ENCODE data around the gene CLTCL1. TPM values are rescaled to one million over a fixed set of nuclear protein-coding genes. Genes with fewer than 3 reads are reported as not detected.

CLTCL1 gene
- total RNA-seq, 1 donor from 2014 or later, result 0.73 TPM

DNA sequence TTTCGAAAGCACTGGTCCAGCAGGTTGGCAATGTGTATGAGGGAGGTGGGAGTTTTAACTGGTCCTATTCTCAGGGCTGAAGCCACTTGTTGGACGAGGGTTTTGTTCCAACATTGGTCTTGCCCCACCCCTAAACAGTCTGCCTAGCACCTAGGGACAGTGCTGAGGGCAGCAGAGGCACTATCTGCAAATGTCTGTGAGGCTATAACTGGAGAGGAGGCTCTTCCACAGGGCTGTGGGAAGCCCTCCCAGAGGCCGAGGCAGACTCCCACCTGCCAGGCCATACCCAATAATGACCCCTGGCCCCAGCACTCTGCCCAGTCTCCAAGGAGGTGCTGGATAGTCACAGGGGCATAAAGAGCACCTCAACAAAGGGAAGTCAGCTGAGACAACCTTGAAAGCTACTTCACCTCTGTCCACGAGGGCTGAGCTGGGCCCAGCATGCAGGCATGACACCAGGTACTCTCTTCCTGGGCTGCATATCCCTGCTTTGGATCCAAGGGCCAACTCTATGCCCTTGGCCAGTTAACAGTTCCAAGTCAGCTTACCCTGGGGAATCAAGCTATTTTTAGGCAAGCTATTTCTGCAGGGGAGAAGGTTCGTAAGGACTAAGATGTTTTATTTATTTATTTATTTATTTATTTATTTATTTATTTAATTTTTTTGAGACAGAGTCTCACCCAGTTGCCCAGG is 72.8 kb downstream of the CLTCL1 start:
- H3K4me1 Mint-ChIP-seq (ENCODE audit: low read depth), result no peaks in the 10 kb centered on the region

DNA sequence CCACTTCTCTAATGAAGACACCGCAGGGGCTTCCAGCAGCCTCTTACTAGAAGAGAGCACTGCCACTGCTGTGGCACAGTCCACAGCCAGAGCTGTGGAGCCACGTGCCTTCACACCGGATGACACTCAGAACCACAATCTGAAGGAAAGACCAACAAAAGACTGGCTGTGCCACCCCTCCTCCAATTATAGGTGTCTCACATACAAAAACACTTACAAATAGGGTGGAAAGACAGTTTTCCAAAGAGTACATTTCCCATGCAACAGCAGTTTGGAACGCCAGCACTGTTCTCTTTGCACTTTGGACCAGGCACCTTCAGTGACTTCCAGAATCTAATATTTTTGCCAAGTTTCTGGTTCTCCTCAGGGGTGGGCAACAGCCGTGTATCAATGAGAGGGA is 74.9 kb downstream of the CLTCL1 start:
- Mint-ChIP-seq H3K27me3 (ENCODE audit: insufficient read depth) (peaks cover 12% of the 10 kb centered on the region), H3K27ac (no peak overlapping the region), H3K36me3 (ENCODE audit: low read depth) (no peaks in the 10 kb centered on the region), H3K9me3 (no peaks in the 10 kb centered on the region), H3K4me3 (no peak overlapping the region), H3K4me1 (ENCODE audit: low read depth) (no peaks in the 10 kb centered on the region)
- no peak for DNase-seq (ENCODE audit: low spot score)
- intact Hi-C loops (cut with micrococcal nuclease), result no loop called here

More for the DNA sequence above, 72.8 kb downstream of the CLTCL1 start:
- H3K27me3 Mint-ChIP-seq (ENCODE audit: insufficient read depth), result peaks cover 6% of the 10 kb centered on the region
- intact Hi-C loops (cut with micrococcal nuclease), result no loop called here
- no peak overlapping the region for H3K4me3 Mint-ChIP-seq
- H3K9me3 Mint-ChIP-seq, result no peaks in the 10 kb centered on the region
- no peak for DNase-seq (ENCODE audit: low spot score)
- no peak overlapping the region for H3K27ac Mint-ChIP-seq
- H3K36me3 Mint-ChIP-seq (ENCODE audit: low read depth), result no peaks in the 10 kb centered on the region

- peaks cover 12% of the 10 kb centered on the region for H3K27me3 Mint-ChIP-seq (ENCODE audit: insufficient read depth)
These were observed 76.2 kb downstream of the CLTCL1 start for GRCh38 chr22:19215360-19215759.

DNA sequence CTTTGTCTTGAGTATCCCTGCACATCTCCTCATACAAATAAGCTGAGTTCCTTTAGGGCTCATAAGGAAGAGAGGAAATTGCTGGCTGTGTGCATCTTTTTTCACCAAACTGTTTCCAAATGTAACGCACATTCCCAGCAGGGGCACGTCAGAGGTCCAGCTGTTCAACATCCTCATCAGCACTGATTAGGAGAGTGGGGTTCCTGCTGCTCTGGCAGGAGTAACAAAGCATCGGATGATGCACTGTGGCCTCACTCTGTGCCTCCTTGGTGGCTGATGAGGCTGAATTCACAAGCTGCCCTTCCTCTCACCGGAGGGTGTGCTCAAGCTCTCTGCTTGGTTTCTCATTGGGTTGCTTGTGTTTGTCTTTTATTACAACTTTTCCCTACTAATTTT is 77.4 kb downstream of the CLTCL1 start:
- no peaks in the 10 kb centered on the region for H3K4me1 Mint-ChIP-seq (ENCODE audit: low read depth)
- intact Hi-C loops (cut with micrococcal nuclease), result no loop called here
- H3K9me3 Mint-ChIP-seq, result no peaks in the 10 kb centered on the region
- no peak overlapping the region for H3K4me3 Mint-ChIP-seq
- no peaks in the 10 kb centered on the region for H3K36me3 Mint-ChIP-seq (ENCODE audit: low read depth)
- peaks cover 12% of the 10 kb centered on the region for H3K27me3 Mint-ChIP-seq (ENCODE audit: insufficient read depth)
- no peak for DNase-seq (ENCODE audit: low spot score)
- no peak overlapping the region for H3K27ac Mint-ChIP-seq

More at GRCh38 chr22:19215360-19215759, 76.2 kb downstream of the CLTCL1 start:
- intact Hi-C loops (cut with micrococcal nuclease), result no loop called here
- no peaks in the 10 kb centered on the region for H3K4me1 Mint-ChIP-seq (ENCODE audit: low read depth)
- no peaks in the 10 kb centered on the region for H3K9me3 Mint-ChIP-seq
- no peak overlapping the region for H3K4me3 Mint-ChIP-seq
- no peaks in the 10 kb centered on the region for H3K36me3 Mint-ChIP-seq (ENCODE audit: low read depth)
- DNase-seq (ENCODE audit: low spot score), result no peak
- no peak overlapping the region for H3K27ac Mint-ChIP-seq

DNA sequence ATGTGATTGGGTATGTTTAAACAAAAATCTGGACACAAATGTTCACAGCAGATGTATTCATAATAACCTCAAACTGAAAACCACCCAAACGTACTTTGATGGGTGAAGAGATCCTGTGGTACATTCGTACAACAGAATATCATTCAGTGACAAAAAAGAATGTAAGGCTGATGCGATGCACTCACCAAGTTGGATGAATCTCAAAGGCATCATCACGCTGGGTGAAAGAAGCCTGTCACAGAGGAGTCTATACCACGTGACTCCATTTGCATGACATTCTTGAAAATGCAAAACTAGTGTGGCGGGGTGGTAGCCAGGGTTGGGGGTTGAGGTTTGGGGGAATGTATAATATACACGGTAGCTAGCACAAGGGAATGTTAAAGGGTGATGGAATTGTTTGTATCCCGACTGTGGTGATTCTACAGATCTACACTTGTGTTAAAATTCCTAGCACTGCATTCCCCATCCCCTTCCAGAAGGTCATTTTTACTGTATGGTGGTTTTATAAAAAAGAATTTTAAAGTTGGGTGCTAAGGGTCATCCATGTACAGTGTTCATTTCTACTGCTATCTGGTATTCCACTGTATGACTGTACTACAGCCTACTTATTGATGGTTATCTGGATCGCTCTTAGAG is 78.0 kb downstream of the CLTCL1 start:
- no peaks in the 10 kb centered on the region for H3K36me3 Mint-ChIP-seq (ENCODE audit: low read depth)
- no peak for DNase-seq (ENCODE audit: low spot score)
- intact Hi-C loops (cut with micrococcal nuclease), result no loop called here
- no peak overlapping the region for H3K4me3 Mint-ChIP-seq
- H3K9me3 Mint-ChIP-seq, result no peaks in the 10 kb centered on the region
- no peak overlapping the region for H3K27ac Mint-ChIP-seq
- H3K4me1 Mint-ChIP-seq (ENCODE audit: low read depth), result no peaks in the 10 kb centered on the region
- peaks cover 12% of the 10 kb centered on the region for H3K27me3 Mint-ChIP-seq (ENCODE audit: insufficient read depth)

DNA sequence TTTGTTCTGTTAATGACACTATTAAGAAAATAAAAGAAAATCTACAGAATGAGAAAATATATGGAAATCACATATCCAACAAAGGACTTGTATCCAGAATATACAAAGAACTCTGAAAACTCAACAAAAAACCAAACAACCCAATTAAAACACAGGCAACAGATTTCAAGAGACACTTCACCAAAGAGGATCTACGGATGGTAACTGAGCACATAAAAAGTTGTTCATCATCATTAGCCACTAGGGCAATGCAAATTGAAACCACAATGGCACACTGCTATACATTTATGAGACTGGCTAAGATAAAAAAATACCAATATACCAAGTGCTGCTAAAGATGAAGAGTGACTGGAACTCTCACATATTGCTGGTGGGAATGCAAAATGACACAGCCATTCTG is 78.5 kb downstream of the CLTCL1 start:
- Mint-ChIP-seq H3K27ac (no peak overlapping the region), H3K27me3 (ENCODE audit: insufficient read depth) (peaks cover 14% of the 10 kb centered on the region), H3K36me3 (ENCODE audit: low read depth) (no peaks in the 10 kb centered on the region), H3K4me3 (no peak overlapping the region), H3K4me1 (ENCODE audit: low read depth) (no peaks in the 10 kb centered on the region), H3K9me3 (no peaks in the 10 kb centered on the region)
- intact Hi-C loops (cut with micrococcal nuclease), result no loop called here
- DNase-seq (ENCODE audit: low spot score), result no peak

- Mint-ChIP-seq H3K27me3 (ENCODE audit: insufficient read depth) (peaks cover 14% of the 10 kb centered on the region), H3K9me3 (no peaks in the 10 kb centered on the region), H3K27ac (no peak overlapping the region), H3K4me3 (no peak overlapping the region), H3K36me3 (ENCODE audit: low read depth) (no peaks in the 10 kb centered on the region), H3K4me1 (ENCODE audit: low read depth) (no peaks in the 10 kb centered on the region)
- intact Hi-C loops (cut with micrococcal nuclease), result no loop called here
- DNase-seq (ENCODE audit: low spot score), result no peak
These were observed 79.1 kb downstream of the CLTCL1 start for GRCh38 chr22:19212302-19212870.

GRCh38 chr22:19210188-19210587 is 81.3 kb downstream of the CLTCL1 start:
- Mint-ChIP-seq H3K36me3 (ENCODE audit: low read depth) (no peaks in the 10 kb centered on the region), H3K27me3 (ENCODE audit: insufficient read depth) (peaks cover 10% of the 10 kb centered on the region), H3K27ac (no peak overlapping the region), H3K9me3 (no peaks in the 10 kb centered on the region), H3K4me1 (ENCODE audit: low read depth) (no peaks in the 10 kb centered on the region), H3K4me3 (no peak overlapping the region)
- no peak for DNase-seq (ENCODE audit: low spot score)
- intact Hi-C loops (cut with micrococcal nuclease), result no loop called here

- Mint-ChIP-seq H3K36me3 (ENCODE audit: low read depth) (no peaks in the 10 kb centered on the region), H3K9me3 (no peaks in the 10 kb centered on the region), H3K4me3 (no peak overlapping the region), H3K27me3 (ENCODE audit: insufficient read depth) (peaks cover 19% of the 10 kb centered on the region), H3K27ac (no peak overlapping the region), H3K4me1 (ENCODE audit: low read depth) (no peaks in the 10 kb centered on the region)
- intact Hi-C loops (cut with micrococcal nuclease), result no loop called here
- DNase-seq (ENCODE audit: low spot score), result no peak
These were observed 83.2 kb downstream of the CLTCL1 start for GRCh38 chr22:19208287-19208847.

DNA sequence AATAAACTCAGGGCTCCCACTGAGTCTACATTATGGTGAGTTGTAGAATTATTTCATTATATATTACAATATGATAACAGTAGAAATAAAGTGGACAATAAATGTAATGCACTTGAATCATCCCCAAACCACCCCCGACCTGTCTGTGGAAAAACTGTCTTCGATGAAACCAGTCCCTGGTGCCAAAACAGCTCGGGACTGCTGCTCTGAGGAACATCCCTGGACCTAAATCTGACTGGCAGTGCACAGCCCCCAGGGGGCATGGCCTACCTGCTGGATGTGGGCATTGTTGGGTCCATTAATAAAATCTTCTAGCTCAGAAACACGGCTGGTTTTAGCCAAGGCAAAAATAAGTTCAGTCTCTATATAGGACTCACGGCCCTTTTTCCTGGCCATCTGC is 83.6 kb downstream of the CLTCL1 start:
- H3K4me3 Mint-ChIP-seq, result no peak overlapping the region
- intact Hi-C loops (cut with micrococcal nuclease), result no loop called here
- H3K36me3 Mint-ChIP-seq (ENCODE audit: low read depth), result no peaks in the 10 kb centered on the region
- H3K27me3 Mint-ChIP-seq (ENCODE audit: insufficient read depth), result peaks cover 17% of the 10 kb centered on the region
- DNase-seq (ENCODE audit: low spot score), result no peak
- no peak overlapping the region for H3K27ac Mint-ChIP-seq
- no peaks in the 10 kb centered on the region for H3K4me1 Mint-ChIP-seq (ENCODE audit: low read depth)
- no peaks in the 10 kb centered on the region for H3K9me3 Mint-ChIP-seq

- Mint-ChIP-seq H3K9me3 (no peaks in the 10 kb centered on the region), H3K4me1 (ENCODE audit: low read depth) (no peaks in the 10 kb centered on the region), H3K27ac (no peak overlapping the region), H3K36me3 (ENCODE audit: low read depth) (no peaks in the 10 kb centered on the region), H3K4me3 (no peak overlapping the region), H3K27me3 (ENCODE audit: insufficient read depth) (peaks cover 14% of the 10 kb centered on the region)
- DNase-seq (ENCODE audit: low spot score), result no peak
- intact Hi-C loops (cut with micrococcal nuclease), result no loop called here
These were observed 84.1 kb downstream of the CLTCL1 start for GRCh38 chr22:19207401-19207808.

DNA sequence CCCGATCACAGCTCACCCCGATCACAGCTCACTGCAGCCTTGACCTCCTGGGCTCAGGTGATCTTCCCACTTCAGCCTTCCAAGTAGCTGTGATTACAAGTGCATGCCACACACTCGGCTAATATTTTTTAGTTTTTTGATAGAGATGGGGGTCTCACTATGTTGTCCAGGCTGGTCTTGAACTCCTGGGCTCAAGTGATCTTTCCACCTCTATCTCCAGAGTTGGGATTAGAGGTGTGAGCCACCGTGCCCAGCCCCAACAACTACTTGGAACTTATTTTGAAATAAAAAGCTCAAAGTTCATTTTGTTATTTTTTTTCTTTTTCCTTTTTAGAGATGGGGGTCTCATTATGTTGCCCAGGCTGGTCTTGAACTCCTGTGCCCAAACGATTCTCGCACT is 85.2 kb downstream of the CLTCL1 start:
- H3K4me3 Mint-ChIP-seq, result no peak overlapping the region
- no peak for DNase-seq (ENCODE audit: low spot score)
- H3K27ac Mint-ChIP-seq, result no peak overlapping the region
- peaks cover 14% of the 10 kb centered on the region for H3K27me3 Mint-ChIP-seq (ENCODE audit: insufficient read depth)
- H3K9me3 Mint-ChIP-seq, result no peaks in the 10 kb centered on the region
- no peaks in the 10 kb centered on the region for H3K36me3 Mint-ChIP-seq (ENCODE audit: low read depth)
- intact Hi-C loops (cut with micrococcal nuclease), result no loop called here
- no peaks in the 10 kb centered on the region for H3K4me1 Mint-ChIP-seq (ENCODE audit: low read depth)

DNA sequence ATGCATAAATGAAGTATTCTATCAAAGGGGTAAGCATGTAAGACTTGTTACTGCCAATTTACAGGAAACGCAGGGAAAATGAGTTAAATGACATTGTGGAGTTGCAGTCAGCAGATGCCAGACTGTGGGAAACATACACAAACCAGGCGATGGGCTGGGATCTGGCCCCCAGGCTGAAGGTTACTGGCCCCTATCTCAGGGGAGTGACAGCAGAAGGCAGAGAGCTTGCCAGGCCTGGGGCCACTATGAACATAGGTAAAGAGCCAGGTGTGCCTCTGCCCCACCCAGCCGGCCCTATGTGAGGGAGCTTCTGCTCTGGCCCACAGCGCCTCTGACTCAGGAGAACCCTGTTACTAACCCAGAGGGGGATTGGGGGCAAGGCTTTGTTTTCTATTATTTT is 86.9 kb downstream of the CLTCL1 start:
- no peak overlapping the region for H3K4me3 Mint-ChIP-seq
- intact Hi-C loops (cut with micrococcal nuclease), result no loop called here
- H3K36me3 Mint-ChIP-seq (ENCODE audit: low read depth), result no peaks in the 10 kb centered on the region
- H3K9me3 Mint-ChIP-seq, result no peaks in the 10 kb centered on the region
- peaks cover 17% of the 10 kb centered on the region for H3K27me3 Mint-ChIP-seq (ENCODE audit: insufficient read depth)
- no peaks in the 10 kb centered on the region for H3K4me1 Mint-ChIP-seq (ENCODE audit: low read depth)
- no peak overlapping the region for H3K27ac Mint-ChIP-seq
- no peak for DNase-seq (ENCODE audit: low spot score)

Measured in activated T-helper 1 cell treated with anti-CD3 and anti-CD28 coated beads, Interleukin-12 subunit alpha, Interleukin-12 subunit beta, Interleukin-2, Interleukin-4 antibody, amounts not matched to agents 30 ng/mL and 10 ng/mL and 1 ng/mL, durations not matched to agents 14 hours and 24 hours and 36 hours (primary cell).